ENCODE data around the gene RAB3B.
"Not testable (repeated sequence)": the region's sequence is repeated elsewhere in the genome, so short reads cannot be mapped to it uniquely, and the experiment has no call there.

Gene RAB3B

DNA sequence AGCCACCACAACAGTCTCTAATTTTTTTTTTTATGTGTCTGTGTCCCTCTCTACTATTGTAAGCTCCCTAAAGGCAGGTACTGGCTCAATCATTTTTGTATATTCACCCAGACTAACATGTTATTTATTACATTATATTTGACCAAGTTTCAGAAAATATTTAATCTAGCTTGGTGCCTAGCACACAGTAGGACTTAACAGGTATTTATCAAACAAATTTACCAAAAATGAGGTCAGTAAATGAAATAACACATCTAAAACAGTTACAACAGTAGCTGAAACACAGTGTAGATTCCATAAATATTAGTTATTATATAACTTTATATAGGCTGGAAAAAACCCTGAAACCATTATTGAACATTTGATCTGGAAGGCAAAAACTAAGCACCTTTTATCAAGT is 114.7 kb downstream of the RAB3B start:
- no peak for DNase-seq

DNA sequence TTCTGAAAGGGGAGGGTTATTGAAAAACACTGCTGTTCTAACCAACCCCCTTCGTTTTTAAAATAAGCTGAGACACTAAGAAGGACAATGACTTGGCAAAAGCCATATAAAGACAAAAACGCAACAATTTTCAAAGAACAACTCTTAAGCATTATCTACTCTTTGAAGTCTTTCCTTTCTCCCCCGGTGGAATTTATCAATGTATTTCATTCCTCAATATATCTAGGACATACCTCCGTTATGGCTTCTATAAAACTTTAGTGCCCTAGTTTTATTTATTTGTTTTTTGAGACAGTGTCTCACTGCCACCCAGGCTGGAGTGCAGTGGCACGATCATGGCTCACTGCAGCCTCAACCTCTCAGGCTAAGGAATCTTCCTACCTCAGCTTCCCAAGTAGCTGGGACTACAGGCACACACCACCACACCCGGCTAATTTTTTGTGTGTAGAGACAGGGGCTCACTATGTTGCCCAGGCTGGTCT is 115.2 kb downstream of the RAB3B start:
- DNase-seq: no peak

DNA sequence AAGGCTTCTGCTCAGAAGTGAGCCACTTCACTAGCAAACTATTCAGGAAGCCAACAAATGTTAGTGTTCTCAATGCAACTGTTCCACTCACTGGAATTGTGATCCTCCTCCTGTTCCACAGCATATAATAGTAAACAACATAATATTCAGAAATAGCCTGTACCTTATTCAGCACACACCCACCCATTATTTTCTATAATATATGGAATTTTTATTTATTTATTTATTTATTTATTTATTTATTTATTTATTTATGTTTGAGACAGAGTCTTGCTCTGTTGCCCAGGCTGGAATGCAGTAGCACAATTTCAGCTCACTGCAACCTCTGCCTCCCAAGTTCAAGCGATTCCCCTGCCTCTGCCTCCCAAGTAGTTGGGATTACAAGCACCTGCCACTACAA is 117.2 kb downstream of the RAB3B start:
- DNase-seq: not testable (repeated sequence)

DNA sequence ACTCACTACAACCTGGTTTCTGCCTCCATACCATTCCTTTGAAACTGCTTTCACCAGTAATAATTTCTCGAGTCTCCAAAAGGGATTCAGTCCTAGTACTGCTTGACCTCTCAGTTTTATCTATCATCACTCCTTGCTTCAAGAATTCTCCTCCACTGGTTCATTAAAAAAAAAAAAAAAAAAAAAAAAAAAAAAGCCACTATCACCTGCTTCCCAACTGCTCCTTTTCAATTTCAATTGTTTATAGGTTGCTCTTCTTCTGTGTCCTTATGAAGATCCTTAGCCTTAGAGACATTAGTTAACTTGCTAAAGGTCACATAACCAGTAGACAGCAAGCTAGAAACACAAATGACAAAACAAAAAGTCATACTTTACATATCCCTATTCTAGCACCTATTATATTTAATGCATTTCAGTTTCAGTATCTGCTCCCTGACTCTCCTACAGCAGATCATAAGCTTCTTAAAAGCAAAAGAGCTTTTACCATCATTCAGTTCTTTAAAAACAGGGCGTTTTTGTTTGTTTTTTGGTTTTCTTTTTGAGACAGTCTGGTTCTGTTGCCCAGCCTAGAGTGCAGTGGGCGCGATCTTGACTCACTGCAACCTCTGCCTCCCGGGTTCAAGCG is 119.0 kb downstream of the RAB3B start:
- DNase-seq: no peak

DNA sequence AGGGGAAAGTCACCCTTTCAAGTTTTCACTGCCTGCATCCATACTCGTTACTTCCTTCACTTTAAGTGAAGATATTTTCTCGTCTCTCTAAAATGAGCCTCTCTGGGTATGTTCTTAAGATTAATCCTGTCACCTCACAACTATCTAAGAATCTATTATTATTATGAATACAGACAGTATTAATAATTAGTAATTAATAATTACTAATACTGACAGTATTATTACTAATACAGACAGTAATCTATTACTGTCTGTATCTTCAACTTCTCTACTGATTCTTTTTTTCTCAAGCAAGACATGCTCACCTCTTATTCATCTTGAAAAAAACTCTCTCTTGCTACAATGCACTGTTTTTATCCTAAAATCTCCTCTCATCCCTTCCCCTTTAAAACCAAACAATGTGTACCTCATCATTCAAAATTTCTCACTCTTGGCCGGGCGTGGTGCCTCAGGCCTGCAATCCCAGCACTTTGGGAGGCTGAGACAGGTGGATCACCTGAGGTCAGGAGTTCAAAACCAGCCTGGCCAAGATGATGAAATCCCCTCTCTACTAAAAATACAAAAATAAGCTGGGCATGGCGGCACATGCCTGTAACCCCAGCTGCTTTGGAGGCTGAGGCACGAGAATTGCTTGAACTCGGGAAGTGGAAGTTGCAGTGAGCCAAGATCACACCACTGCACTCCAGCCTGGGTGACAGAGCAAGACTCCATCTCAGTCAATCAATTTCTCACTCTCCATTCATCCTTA is 119.7 kb downstream of the RAB3B start:
- no peak for DNase-seq

DNA sequence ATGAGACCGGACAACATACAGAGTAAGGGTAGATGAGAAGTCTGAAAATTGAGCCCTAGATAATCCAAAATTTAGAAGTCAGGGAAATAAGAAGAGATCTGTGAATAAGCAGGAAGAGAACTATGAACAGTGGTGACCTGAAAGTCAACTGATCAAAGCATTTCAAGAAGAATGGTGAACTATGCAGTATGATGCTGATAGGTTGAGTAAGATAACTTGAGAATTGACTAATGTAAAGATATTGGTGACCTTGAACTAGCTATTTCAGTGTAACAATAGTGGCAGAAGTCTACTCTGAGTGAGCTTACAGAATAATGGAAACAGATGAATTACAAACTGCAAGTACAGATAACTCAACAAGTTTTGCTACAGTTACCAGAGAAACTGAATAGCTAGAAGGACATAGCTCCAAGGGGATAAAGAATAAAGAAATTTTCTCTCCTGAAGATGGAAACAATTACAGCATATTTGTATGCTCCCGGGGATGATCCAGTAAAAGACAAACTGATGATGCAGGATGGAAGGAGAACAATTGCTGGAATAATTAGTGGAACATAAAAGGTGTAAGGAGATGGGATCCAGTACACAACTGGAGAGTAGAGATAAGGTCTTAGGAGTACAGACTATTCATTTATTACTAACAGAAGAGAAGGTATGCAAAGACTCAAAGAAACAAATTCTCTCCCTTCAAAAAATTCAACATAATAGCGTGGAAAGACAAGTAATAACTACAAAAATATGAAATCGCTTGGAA is 122.8 kb downstream of the RAB3B start:
- no peak for DNase-seq

DNA sequence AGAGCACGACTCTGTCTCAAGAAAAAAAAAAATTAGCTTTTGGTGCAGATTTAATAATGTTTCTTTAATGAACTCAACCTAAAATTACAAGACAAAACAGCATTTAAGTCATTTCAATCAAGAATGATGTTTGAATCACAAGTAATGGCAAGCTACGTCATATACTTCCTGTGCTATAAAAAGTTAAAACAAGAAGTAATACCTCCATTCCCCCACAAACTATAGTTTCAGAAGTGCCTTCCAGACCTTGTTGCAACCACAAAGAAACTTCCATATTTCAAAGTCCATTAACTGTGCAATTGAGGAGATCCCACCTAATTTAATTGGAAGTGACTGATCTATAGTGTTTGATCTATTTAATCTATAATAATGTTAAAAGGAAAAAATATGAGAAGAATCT is 127.1 kb downstream of the RAB3B start:
- no peak for DNase-seq

DNA sequence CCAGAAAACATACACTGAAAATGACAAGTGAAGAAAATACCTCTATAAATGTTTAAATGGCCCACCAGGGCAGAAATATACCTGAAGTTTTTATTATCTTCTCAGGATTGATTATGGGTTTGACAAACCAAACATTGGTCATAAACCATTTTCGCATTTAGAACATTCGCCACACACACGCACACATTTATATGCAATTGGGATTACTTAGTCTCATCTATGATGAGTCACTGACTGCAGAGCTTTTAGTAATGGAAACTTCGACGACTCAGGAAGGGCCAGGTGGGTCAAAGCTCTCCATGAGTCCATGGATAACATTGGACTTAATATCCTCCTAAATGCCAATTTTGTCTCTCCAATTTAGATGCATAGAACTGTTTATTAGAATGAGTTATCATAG is 128.8 kb downstream of the RAB3B start:
- no peak for DNase-seq

DNA sequence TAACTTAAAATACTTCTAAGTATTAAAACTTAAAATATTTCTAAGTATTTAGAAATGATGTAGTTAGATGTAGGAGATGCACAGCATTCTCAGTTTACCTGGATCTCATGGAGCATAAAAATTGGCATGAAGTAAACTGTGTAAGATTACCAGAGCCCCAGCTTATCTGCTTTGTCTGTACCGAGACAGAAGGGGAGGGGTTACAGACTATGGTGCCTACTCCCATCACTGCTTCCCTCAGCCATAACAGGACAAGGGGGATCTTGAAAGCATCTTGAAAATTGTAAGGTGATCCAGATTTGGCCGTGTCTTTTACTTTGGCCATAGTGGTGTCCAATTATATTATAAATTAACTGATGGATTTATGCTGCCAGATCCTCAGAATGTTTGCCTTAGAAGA is 130.8 kb downstream of the RAB3B start:
- DNase-seq: no peak

DNA sequence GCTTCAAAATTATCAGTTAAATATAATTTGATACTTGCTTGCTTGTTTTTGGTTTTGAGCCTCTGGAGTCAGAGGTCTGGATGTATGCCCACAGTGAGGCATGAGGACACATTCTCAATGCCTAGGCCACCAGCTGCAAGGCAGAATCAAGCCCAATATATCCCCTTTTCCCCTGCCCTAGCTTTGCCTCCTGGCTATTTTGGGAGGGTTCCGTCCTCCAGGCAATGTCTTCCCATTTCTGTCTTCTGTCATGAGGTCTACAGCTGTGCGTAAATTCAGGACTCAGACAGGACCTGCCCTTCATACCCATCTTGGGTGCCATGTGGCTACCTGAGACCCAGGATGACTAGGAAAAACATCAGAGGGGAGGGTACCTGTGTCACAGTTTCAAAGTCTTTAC is 131.2 kb downstream of the RAB3B start:
- DNase-seq: no peak

DNA sequence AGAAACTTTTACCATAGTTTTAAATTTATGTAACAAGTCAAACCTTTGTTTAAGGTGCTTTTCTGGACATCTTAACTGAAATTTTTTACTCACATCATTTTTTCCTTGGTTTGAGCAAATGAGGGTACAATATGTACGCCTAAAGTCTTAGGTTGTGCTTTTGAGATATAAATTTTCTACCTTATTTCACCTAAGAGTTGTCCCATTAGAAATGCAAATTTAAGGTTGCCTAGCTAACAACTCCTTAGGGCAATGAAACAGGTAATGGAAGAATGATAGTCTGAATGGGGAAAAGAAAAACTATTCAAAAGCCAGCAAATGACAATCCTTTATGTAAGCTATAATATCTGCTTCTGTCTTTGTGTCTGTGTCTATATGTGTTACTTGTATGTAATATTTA is 131.6 kb downstream of the RAB3B start:
- DNase-seq: no peak
